NB4 (cell line): ENCODE measurements around the gene SFI1.

Source experiments
- POLR2A ChIP-seq: IDR thresholded peaks from 2 replicates; pipeline ENCODE4 v1.6.1; 2011; ENCODE audit warnings: mild to moderate bottlenecking; ENCODE audit not compliant: insufficient read length; ENCODE audit errors: extremely low read depth
- TF ChIP-seq, protein P1 (sequence below): IDR thresholded peaks from one replicate; pipeline ENCODE4 v1.5.1; 2012; ENCODE audit warnings: low read depth, low read length
- TF ChIP-seq, protein P2 (sequence below): IDR thresholded peaks from 2 replicates; pipeline ENCODE4 v1.6.1; 2011; ENCODE audit warnings: low read depth, low read length

DNA sequence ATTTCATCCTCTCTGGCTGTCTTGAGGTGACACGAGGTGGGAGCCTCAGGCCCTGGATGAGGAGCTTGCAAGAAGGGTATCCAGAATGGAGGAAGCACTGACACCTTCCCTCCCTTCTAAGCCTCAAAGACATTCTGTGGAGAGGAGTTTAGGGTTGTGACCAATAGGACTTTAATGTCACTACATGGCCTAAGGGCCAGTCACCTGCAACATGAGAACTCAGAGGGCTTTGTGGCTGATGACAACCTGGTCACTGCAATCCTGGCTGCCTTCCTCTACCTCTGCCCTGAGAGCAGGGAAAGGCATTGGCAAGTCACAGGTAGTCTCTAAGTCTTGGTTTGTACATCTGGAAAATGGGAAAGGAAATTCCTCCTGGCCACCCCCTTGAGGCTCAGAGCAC, 132.0 kb downstream of the SFI1 start:
- TF ChIP-seq, protein P1, sequence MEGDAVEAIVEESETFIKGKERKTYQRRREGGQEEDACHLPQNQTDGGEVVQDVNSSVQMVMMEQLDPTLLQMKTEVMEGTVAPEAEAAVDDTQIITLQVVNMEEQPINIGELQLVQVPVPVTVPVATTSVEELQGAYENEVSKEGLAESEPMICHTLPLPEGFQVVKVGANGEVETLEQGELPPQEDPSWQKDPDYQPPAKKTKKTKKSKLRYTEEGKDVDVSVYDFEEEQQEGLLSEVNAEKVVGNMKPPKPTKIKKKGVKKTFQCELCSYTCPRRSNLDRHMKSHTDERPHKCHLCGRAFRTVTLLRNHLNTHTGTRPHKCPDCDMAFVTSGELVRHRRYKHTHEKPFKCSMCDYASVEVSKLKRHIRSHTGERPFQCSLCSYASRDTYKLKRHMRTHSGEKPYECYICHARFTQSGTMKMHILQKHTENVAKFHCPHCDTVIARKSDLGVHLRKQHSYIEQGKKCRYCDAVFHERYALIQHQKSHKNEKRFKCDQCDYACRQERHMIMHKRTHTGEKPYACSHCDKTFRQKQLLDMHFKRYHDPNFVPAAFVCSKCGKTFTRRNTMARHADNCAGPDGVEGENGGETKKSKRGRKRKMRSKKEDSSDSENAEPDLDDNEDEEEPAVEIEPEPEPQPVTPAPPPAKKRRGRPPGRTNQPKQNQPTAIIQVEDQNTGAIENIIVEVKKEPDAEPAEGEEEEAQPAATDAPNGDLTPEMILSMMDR, result no peak
- TF ChIP-seq, protein P2, sequence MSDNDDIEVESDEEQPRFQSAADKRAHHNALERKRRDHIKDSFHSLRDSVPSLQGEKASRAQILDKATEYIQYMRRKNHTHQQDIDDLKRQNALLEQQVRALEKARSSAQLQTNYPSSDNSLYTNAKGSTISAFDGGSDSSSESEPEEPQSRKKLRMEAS, result no peak
- TF ChIP-seq POLR2A, result no peak
